Measurements from ENCODE around the gene MAP1LC3B. TPM values are rescaled to one million over a fixed set of nuclear protein-coding genes. Genes with fewer than 3 reads are reported as not detected.

The MAP1LC3B gene
- total RNA-seq, 1 donor from 2014 or later: 136 TPM

DNA sequence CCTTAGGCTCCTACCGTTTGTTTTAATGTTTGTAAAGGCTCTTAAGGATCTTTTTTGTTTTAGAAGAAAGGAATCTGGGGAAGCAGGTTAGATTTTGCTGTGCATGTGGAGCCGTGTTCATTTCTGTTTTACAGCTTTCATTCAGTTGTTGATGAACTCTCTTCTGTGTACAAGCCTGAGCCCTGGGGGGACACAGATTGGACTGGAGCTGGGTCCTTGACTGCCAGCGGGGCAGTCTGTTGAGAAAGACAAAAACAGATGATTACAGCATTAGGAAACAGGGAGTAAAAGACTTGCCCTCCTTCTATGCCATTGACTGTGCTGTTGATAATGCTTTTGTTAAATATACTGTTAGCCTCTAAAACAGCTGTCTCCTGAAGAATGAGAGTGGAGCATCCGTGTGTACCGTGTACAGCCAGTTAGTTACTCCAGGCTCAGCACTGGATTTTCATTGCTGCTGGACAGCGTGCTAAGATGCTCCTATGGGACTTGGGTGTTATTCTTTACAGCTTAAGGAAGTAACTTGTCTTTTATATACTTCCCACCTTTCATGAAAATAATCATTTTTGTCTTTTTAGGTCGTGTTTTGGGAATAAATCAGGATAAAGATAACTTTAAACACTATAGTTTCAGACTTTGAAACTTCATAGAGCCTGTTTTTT is 3.2 kb downstream of the MAP1LC3B start:
- no peak overlapping the region for H3K4me3 ChIP-seq (ENCODE audit: low read depth, low read length)
- no peaks in the 10 kb centered on the region for H3K27me3 ChIP-seq (ENCODE audit: control insufficient read depth, insufficient read depth, low read length)
- no peaks in the 10 kb centered on the region for H3K36me3 ChIP-seq (ENCODE audit: control insufficient read depth, insufficient read depth, low read length)
- DNase-seq (ENCODE audit: low read depth): no peak
- TF ChIP-seq, protein P1, sequence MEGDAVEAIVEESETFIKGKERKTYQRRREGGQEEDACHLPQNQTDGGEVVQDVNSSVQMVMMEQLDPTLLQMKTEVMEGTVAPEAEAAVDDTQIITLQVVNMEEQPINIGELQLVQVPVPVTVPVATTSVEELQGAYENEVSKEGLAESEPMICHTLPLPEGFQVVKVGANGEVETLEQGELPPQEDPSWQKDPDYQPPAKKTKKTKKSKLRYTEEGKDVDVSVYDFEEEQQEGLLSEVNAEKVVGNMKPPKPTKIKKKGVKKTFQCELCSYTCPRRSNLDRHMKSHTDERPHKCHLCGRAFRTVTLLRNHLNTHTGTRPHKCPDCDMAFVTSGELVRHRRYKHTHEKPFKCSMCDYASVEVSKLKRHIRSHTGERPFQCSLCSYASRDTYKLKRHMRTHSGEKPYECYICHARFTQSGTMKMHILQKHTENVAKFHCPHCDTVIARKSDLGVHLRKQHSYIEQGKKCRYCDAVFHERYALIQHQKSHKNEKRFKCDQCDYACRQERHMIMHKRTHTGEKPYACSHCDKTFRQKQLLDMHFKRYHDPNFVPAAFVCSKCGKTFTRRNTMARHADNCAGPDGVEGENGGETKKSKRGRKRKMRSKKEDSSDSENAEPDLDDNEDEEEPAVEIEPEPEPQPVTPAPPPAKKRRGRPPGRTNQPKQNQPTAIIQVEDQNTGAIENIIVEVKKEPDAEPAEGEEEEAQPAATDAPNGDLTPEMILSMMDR (IDR thresholded peaks at IDR 0.05; ENCODE audit: insufficient read depth, low read length, poor library complexity, severe bottlenecking): no peak

DNA sequence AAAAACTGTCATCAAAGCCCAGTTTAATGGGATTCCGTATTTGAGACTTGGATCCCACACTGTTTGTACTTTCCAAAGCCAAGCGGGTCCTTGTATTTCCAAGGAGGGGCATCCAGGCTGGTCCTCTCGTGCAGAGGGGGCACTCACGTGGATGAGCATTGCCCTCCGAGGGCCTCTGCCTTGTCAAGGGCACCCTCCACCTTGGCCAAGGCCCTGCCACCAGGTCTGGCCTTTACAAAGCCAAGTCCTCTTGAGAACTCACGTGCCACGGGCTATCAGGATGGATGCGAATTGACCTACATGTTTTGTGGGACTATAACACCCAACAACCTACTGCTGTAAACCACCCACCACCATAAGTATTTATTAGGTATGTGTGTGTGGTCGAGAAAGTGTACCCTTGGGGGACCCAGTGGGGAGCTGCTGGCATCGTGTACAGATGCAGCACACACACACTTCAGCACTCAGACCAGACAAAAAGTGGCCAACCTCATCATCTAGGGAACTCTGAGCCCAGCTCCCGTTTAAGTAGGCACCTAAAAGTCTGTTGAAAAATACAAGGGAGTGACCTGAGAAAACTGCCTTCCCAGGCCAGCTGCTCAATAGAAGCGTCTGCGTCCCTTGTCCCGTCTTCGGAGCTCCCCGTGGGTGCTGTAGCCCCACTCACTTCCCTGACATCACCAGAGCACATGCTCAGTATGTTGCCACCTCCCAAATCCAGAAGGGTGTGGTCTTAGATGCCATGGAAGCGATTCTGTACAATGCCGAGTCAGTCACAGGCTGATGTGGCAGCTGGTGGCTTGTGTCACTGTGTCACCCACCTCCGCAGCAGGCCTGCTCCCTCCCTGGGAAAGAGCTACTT is 12.9 kb downstream of the MAP1LC3B start:
- Histone ChIP-seq H3K27me3 (ENCODE audit: control insufficient read depth, insufficient read depth, low read length) (no peaks in the 10 kb centered on the region), H3K4me3 (ENCODE audit: low read depth, low read length) (no peak overlapping the region), H3K36me3 (ENCODE audit: control insufficient read depth, insufficient read depth, low read length) (peaks cover 6% of the 10 kb centered on the region)
- no peak for DNase-seq (ENCODE audit: low read depth)
- TF ChIP-seq, protein P1 (IDR thresholded peaks at IDR 0.05; ENCODE audit: insufficient read depth, low read length, poor library complexity, severe bottlenecking): no peak

DNA sequence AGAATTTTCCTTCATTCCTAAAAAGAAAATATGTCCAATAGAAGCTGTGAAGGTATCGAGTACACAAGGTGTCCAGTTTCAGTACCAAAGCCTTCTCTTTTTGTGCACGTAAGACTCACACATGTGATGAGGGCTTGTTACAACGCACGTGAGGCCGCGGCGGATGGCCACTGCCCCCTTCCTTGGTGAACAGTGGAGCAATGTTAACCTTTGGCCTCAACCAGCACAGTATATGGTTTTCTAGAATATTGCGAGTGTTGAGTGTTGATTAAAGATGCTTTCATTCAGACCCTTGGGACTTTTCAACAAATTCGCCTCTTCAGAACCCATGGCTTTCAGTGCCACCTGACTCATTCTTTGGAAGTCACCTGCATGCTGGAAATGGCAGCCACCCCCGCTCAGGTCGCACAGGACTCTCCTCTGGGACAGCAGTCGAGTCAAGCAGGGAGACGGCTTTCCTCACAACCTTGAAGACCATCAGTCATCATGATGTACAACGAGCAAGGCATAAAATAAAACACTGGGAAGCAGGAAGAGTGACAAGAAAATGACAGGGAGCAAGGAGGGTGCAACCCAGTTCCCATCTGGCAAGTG is 14.5 kb downstream of the MAP1LC3B start:
- TF ChIP-seq, protein P1 (IDR thresholded peaks at IDR 0.05; ENCODE audit: insufficient read depth, low read length, poor library complexity, severe bottlenecking): no peak
- no peak overlapping the region for H3K4me3 ChIP-seq (ENCODE audit: low read depth, low read length)
- no peaks in the 10 kb centered on the region for H3K27me3 ChIP-seq (ENCODE audit: control insufficient read depth, insufficient read depth, low read length)
- DNase-seq (ENCODE audit: low read depth): no peak
- peaks cover 6% of the 10 kb centered on the region for H3K36me3 ChIP-seq (ENCODE audit: control insufficient read depth, insufficient read depth, low read length)

DNA sequence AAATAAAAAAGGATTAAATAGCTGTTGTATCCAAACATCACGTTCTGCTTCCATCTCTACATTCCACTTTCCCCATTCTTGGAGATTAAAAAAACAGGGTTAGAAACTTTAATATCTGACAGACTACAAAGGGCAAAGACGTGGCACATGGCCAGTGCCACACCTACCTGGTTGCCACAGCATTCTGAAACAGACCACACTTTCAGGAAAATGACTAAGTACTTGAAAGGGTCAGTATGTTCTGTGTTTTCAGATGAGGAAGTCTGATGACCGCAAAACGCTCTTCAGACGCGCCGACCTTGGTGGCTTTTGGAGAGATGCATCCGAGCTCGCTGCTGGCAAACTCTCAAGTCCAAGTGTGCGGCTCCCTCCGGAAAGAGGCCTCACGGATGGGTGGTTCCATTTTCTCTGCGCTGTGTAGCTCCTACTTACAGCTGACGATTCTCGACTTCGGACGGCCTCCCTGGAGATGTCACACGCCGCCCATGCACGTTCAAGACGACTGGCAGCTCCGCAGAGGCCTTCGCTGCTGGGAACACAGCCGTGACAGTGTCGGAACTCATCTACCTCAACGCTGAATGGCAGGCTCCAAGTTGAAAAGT is 15.5 kb downstream of the MAP1LC3B start:
- DNase-seq (ENCODE audit: low read depth): no peak
- no peak overlapping the region for H3K4me3 ChIP-seq (ENCODE audit: low read depth, low read length)

DNA sequence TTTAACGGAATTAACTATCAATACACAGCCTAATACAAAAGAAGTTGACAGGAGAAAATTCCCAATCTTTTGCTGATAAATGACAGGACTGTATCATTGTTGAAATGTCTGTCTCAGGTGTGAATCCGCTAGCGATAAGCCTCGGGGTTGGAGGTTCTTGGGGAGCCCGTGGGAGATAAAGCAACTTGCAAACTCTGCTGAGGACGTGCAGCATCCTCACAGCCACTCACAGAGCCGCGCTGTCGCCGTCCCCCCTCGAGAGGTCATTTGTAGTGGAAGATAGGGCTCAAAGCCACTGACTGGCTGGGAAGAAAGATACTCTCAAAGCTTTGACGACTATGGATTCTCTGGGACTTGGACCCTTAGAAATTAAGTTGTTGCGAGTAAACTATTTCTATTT is 17.0 kb downstream of the MAP1LC3B start:
- Histone ChIP-seq H3K36me3 (ENCODE audit: control insufficient read depth, insufficient read depth, low read length) (peaks cover 5% of the 10 kb centered on the region), H3K27me3 (ENCODE audit: control insufficient read depth, insufficient read depth, low read length) (no peaks in the 10 kb centered on the region), H3K4me3 (ENCODE audit: low read depth, low read length) (no peak overlapping the region)
- DNase-seq (ENCODE audit: low read depth): no peak
- TF ChIP-seq, protein P1 (IDR thresholded peaks at IDR 0.05; ENCODE audit: insufficient read depth, low read length, poor library complexity, severe bottlenecking): no peak

More for the DNA sequence above, 15.5 kb downstream of the MAP1LC3B start:
- H3K36me3 ChIP-seq (ENCODE audit: control insufficient read depth, insufficient read depth, low read length): peaks cover 6% of the 10 kb centered on the region
- no peaks in the 10 kb centered on the region for H3K27me3 ChIP-seq (ENCODE audit: control insufficient read depth, insufficient read depth, low read length)
- TF ChIP-seq, protein P1 (IDR thresholded peaks at IDR 0.05; ENCODE audit: insufficient read depth, low read length, poor library complexity, severe bottlenecking): no peak

Data from kidney epithelial cell (primary cell).